ENCODE data around the gene FBXW11. TPM values are rescaled to one million over a fixed set of nuclear protein-coding genes. Genes with fewer than 3 reads are reported as not detected.

FBXW11 gene
- total RNA-seq, 1 donor from 2014 or later: 52.5 TPM

- Mint-ChIP-seq H3K9me3 (no peaks in the 10 kb centered on the region), H3K36me3 (peaks cover 4% of the 10 kb centered on the region), H3K27me3 (no peaks in the 10 kb centered on the region), H3K4me1 (ENCODE audit: unreplicated experiment) (peaks cover 15% of the 10 kb centered on the region), H3K4me3 (no peak overlapping the region), H3K27ac (no peak overlapping the region)
- no peak for DNase-seq (ENCODE audit: extremely low spot score, unreplicated experiment)
- no peak for TF ChIP-seq CTCF (conservative IDR thresholded peaks at IDR 0.05)
Measured at GRCh38 chr5:171904886-171905285, 101.6 kb downstream of the FBXW11 start.

GRCh38 chr5:171901764-171902163 lies 104.7 kb downstream of the FBXW11 start:
- Mint-ChIP-seq H3K9me3 (no peaks in the 10 kb centered on the region), H3K36me3 (peaks cover 8% of the 10 kb centered on the region), H3K4me1 (ENCODE audit: unreplicated experiment) (peaks cover 15% of the 10 kb centered on the region), H3K27ac (no peak overlapping the region), H3K4me3 (no peak overlapping the region), H3K27me3 (no peaks in the 10 kb centered on the region)
- no peak for DNase-seq (ENCODE audit: extremely low spot score, unreplicated experiment)
- no peak for TF ChIP-seq CTCF (conservative IDR thresholded peaks at IDR 0.05)

GRCh38 chr5:171899792-171900191 lies 106.6 kb downstream of the FBXW11 start:
- TF ChIP-seq CTCF (conservative IDR thresholded peaks at IDR 0.05): no peak
- Mint-ChIP-seq H3K27me3 (no peaks in the 10 kb centered on the region), H3K27ac (no peak overlapping the region), H3K36me3 (peaks cover 11% of the 10 kb centered on the region), H3K9me3 (no peaks in the 10 kb centered on the region), H3K4me1 (ENCODE audit: unreplicated experiment) (peaks cover 13% of the 10 kb centered on the region), H3K4me3 (no peak overlapping the region)
- DNase-seq (ENCODE audit: extremely low spot score, unreplicated experiment): no peak

GRCh38 chr5:171898879-171899278 lies 107.6 kb downstream of the FBXW11 start:
- no peaks in the 10 kb centered on the region for H3K27me3 Mint-ChIP-seq
- peaks cover 11% of the 10 kb centered on the region for H3K36me3 Mint-ChIP-seq
- no peaks in the 10 kb centered on the region for H3K9me3 Mint-ChIP-seq
- no peak for TF ChIP-seq CTCF (conservative IDR thresholded peaks at IDR 0.05)
- no peak overlapping the region for H3K4me3 Mint-ChIP-seq
- H3K27ac Mint-ChIP-seq: no peak overlapping the region
- DNase-seq (ENCODE audit: extremely low spot score, unreplicated experiment): no peak
- peaks cover 13% of the 10 kb centered on the region for H3K4me1 Mint-ChIP-seq (ENCODE audit: unreplicated experiment)

- no peaks in the 10 kb centered on the region for H3K9me3 Mint-ChIP-seq
- no peak for DNase-seq (ENCODE audit: extremely low spot score, unreplicated experiment)
- no peak overlapping the region for H3K27ac Mint-ChIP-seq
- no peak for TF ChIP-seq CTCF (conservative IDR thresholded peaks at IDR 0.05)
- H3K36me3 Mint-ChIP-seq: peaks cover 11% of the 10 kb centered on the region
- peaks cover 18% of the 10 kb centered on the region for H3K4me1 Mint-ChIP-seq (ENCODE audit: unreplicated experiment)
- no peaks in the 10 kb centered on the region for H3K27me3 Mint-ChIP-seq
- H3K4me3 Mint-ChIP-seq: no peak overlapping the region
Measured at GRCh38 chr5:171898386-171898785, 108.1 kb downstream of the FBXW11 start.

- Mint-ChIP-seq H3K9me3 (no peaks in the 10 kb centered on the region), H3K4me1 (ENCODE audit: unreplicated experiment) (peaks cover 19% of the 10 kb centered on the region), H3K27ac (no peak overlapping the region), H3K27me3 (no peaks in the 10 kb centered on the region), H3K4me3 (no peak overlapping the region), H3K36me3 (peaks cover 11% of the 10 kb centered on the region)
- DNase-seq (ENCODE audit: extremely low spot score, unreplicated experiment): no peak
- TF ChIP-seq CTCF (conservative IDR thresholded peaks at IDR 0.05): no peak
Measured at GRCh38 chr5:171897231-171897630, 109.2 kb downstream of the FBXW11 start.
